WTC11 (cell line): ENCODE measurements around the gene FBRSL1.

ENCODE experiments used
- CREB1 ChIP-seq: sonication (generic); formaldehyde crosslinking; IDR thresholded peaks from 2 replicates; pipeline ENCODE4 v1.8.0; 2023; ENCODE audit warnings: mild to moderate bottlenecking, missing genetic modification reagents
- ETV6 ChIP-seq: sonication (generic); formaldehyde crosslinking; IDR thresholded peaks from 2 replicates; pipeline ENCODE4 v1.8.1; 2022; ENCODE audit warnings: mild to moderate bottlenecking, missing genetic modification reagents
- TCF7 ChIP-seq: sonication (generic); formaldehyde crosslinking; IDR thresholded peaks from 2 replicates; pipeline ENCODE4 v1.8.0; 2022; ENCODE audit warnings: mild to moderate bottlenecking, low read depth, missing genetic modification reagents, moderate library complexity
- ZNF121 ChIP-seq: sonication (generic); formaldehyde crosslinking; IDR thresholded peaks from 2 replicates; pipeline ENCODE4 v1.8.0; 2023; ENCODE audit warnings: missing genetic modification reagents
- ZNF138 ChIP-seq: sonication (generic); formaldehyde crosslinking; conservative IDR thresholded peaks from 2 replicates; pipeline ENCODE4 v1.8.1; 2022; ENCODE audit warnings: mild to moderate bottlenecking, moderate library complexity, missing genetic modification reagents
- ZNF263 ChIP-seq: sonication (generic); formaldehyde crosslinking; IDR thresholded peaks from 2 replicates; pipeline ENCODE4 v1.8.1; 2022; ENCODE audit warnings: low read depth, mild to moderate bottlenecking, moderate library complexity, missing genetic modification reagents
- TF ChIP-seq, protein P1 (sequence below): fragments of 250-450 bp; sonication (Bioruptor Pico); IDR thresholded peaks from 2 replicates; pipeline ENCODE4 v1.9.0; 2021; ENCODE audit warnings: mild to moderate bottlenecking
- TF ChIP-seq, protein P2 (sequence below): fragments of 200-600 bp; IDR thresholded peaks from 2 replicates; pipeline ENCODE4 v1.8.0; 2022; ENCODE audit warnings: antibody characterized with exemption
- TF ChIP-seq, protein P3 (sequence below): sonication (generic); formaldehyde crosslinking; IDR thresholded peaks from 2 replicates; pipeline ENCODE4 v1.8.0; 2022; ENCODE audit warnings: mild to moderate bottlenecking, missing genetic modification reagents
- TF ChIP-seq, protein P4 (sequence below): fragments of 250-450 bp; sonication (Bioruptor Pico); IDR thresholded peaks from 2 replicates; pipeline ENCODE4 v2.1.2; 2022; ENCODE audit warnings: mild to moderate bottlenecking, moderate library complexity
- TF ChIP-seq, protein P5 (sequence below): sonication (generic); formaldehyde crosslinking; conservative IDR thresholded peaks from 2 replicates; pipeline ENCODE4 v1.8.1; 2022; ENCODE audit warnings: mild to moderate bottlenecking, missing genetic modification reagents

DNA sequence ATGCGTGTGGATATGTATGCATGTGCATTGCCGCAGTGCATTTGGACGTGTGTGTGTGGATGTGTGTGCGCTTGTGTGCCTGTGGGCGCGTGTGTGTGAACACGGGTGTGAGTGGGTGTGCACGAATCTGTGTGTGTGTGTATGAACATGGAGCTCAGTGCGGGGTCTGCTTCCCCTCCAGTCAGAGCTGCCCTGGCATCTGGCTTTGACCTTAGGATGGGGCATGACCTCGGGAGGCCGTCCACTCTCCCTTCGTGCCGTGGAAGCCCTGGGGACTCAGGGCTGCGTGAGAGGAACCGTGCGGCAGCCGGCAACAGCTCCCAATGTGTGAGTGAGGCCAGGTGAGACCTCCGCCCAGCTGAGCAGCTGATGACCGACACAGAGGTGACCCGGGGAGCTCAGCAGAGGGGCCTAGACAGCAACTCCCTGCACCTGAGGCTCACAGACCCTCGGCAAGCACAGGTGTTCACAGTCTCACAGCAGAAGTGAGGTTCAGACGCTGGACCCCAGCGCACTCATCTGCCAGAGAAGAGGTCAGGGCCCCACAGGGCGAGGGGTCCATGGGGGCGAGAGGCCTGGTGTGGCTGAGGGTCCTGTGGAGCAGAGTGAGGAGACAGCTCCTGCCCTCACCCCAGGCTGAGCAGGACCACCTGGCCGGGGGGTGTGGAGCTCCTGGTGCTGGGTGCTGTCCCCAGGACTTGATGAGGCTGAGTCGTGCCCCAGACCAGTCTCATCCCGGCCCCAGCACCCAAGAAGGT lies 33.6 kb upstream of the FBRSL1 start:
- TF ChIP-seq, protein P1, sequence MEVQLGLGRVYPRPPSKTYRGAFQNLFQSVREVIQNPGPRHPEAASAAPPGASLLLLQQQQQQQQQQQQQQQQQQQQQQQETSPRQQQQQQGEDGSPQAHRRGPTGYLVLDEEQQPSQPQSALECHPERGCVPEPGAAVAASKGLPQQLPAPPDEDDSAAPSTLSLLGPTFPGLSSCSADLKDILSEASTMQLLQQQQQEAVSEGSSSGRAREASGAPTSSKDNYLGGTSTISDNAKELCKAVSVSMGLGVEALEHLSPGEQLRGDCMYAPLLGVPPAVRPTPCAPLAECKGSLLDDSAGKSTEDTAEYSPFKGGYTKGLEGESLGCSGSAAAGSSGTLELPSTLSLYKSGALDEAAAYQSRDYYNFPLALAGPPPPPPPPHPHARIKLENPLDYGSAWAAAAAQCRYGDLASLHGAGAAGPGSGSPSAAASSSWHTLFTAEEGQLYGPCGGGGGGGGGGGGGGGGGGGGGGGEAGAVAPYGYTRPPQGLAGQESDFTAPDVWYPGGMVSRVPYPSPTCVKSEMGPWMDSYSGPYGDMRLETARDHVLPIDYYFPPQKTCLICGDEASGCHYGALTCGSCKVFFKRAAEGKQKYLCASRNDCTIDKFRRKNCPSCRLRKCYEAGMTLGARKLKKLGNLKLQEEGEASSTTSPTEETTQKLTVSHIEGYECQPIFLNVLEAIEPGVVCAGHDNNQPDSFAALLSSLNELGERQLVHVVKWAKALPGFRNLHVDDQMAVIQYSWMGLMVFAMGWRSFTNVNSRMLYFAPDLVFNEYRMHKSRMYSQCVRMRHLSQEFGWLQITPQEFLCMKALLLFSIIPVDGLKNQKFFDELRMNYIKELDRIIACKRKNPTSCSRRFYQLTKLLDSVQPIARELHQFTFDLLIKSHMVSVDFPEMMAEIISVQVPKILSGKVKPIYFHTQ = no peak
- TF ChIP-seq, protein P2, sequence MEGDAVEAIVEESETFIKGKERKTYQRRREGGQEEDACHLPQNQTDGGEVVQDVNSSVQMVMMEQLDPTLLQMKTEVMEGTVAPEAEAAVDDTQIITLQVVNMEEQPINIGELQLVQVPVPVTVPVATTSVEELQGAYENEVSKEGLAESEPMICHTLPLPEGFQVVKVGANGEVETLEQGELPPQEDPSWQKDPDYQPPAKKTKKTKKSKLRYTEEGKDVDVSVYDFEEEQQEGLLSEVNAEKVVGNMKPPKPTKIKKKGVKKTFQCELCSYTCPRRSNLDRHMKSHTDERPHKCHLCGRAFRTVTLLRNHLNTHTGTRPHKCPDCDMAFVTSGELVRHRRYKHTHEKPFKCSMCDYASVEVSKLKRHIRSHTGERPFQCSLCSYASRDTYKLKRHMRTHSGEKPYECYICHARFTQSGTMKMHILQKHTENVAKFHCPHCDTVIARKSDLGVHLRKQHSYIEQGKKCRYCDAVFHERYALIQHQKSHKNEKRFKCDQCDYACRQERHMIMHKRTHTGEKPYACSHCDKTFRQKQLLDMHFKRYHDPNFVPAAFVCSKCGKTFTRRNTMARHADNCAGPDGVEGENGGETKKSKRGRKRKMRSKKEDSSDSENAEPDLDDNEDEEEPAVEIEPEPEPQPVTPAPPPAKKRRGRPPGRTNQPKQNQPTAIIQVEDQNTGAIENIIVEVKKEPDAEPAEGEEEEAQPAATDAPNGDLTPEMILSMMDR = no peak
- TF ChIP-seq TCF7 (no peak), ZNF263 (CRISPR knock-in tag) (no peak), ZNF121 (CRISPR knock-in tag) (no peak), ETV6 (CRISPR knock-in tag) (no peak), CREB1 (CRISPR knock-in tag) (no peak), ZNF138 (CRISPR knock-in tag) (no peak)
- TF ChIP-seq, protein P3, sequence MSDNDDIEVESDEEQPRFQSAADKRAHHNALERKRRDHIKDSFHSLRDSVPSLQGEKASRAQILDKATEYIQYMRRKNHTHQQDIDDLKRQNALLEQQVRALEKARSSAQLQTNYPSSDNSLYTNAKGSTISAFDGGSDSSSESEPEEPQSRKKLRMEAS (CRISPR knock-in tag) = no peak
- TF ChIP-seq, protein P4, sequence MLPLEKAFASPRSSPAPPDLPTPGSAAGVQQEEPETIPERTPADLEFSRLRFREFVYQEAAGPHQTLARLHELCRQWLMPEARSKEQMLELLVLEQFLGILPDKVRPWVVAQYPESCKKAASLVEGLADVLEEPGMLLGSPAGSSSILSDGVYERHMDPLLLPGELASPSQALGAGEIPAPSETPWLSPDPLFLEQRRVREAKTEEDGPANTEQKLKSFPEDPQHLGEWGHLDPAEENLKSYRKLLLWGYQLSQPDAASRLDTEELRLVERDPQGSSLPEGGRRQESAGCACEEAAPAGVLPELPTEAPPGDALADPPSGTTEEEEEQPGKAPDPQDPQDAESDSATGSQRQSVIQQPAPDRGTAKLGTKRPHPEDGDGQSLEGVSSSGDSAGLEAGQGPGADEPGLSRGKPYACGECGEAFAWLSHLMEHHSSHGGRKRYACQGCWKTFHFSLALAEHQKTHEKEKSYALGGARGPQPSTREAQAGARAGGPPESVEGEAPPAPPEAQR (CRISPR knock-in tag) = no peak
- TF ChIP-seq, protein P5, sequence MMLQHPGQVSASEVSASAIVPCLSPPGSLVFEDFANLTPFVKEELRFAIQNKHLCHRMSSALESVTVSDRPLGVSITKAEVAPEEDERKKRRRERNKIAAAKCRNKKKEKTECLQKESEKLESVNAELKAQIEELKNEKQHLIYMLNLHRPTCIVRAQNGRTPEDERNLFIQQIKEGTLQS (CRISPR knock-in tag) = no peak
